Measurements from ENCODE around the gene KLF3. TPM values are rescaled to one million over a fixed set of nuclear protein-coding genes. Genes with fewer than 3 reads are reported as not detected.

KLF3 gene
- total RNA-seq, 1 experiment from 2014 or later, result 29.0 TPM

GRCh38 chr4:38619316-38619715 lies 44.7 kb upstream of the KLF3 start:
- Histone ChIP-seq H3K4ac (ENCODE audit: low read depth, low read length) (no peak overlapping the region), H4K5ac (ENCODE audit: insufficient read length, low read depth, low read length) (no peak overlapping the region), H3K9ac (ENCODE audit: extremely low read depth, insufficient read length, low read length) (no peak overlapping the region), H3K27ac (ENCODE audit: insufficient read length, low read depth, low read length) (no peak overlapping the region), H2BK5ac (ENCODE audit: insufficient read length, low read length) (no peak overlapping the region), H3K79me2 (ENCODE audit: insufficient read depth, low read length) (no peaks in the 10 kb centered on the region), H3K23me2 (ENCODE audit: insufficient read length, low read depth, low read length, poor library complexity, severe bottlenecking) (no peaks in the 10 kb centered on the region), H3K27me3 (ENCODE audit: insufficient read depth, low read length) (no peaks in the 10 kb centered on the region), H4K8ac (replicated peaks; ENCODE audit: insufficient read length, low read depth, low read length) (no peak overlapping the region), H2BK15ac (ENCODE audit: low read depth, low read length) (no peak overlapping the region), H2AK5ac (ENCODE audit: insufficient read length, low read length) (no peak overlapping the region), H3K56ac (ENCODE audit: insufficient read length, low read depth, low read length) (no peak overlapping the region), H3T11ph (ENCODE audit: low read length) (no peak overlapping the region), H2BK12ac (ENCODE audit: insufficient read length, low read depth, low read length) (no peak overlapping the region), H3K14ac (ENCODE audit: insufficient read depth, low read length) (no peak overlapping the region), H3K23ac (ENCODE audit: insufficient read length, low read depth, low read length) (no peak overlapping the region), H3K79me1 (ENCODE audit: insufficient read depth, low read depth, low read length, poor library complexity, severe bottlenecking) (no peaks in the 10 kb centered on the region), H3K4me1 (ENCODE audit: insufficient read depth, low read length) (no peaks in the 10 kb centered on the region), H3K4me2 (ENCODE audit: insufficient read depth, insufficient read length, low read length) (no peak overlapping the region), H4K20me1 (ENCODE audit: control insufficient read depth, insufficient read depth, insufficient read length) (no peaks in the 10 kb centered on the region), H2BK120ac (ENCODE audit: low read depth, low read length, poor library complexity, severe bottlenecking) (no peak overlapping the region), H3K18ac (ENCODE audit: insufficient read length, low read depth, low read length) (no peak overlapping the region), H2AFZ (ENCODE audit: low read length) (no peak overlapping the region), H4K91ac (ENCODE audit: insufficient read length, low read depth, low read length) (no peak overlapping the region), H3K9me3 (ENCODE audit: control insufficient read depth, low read depth, low read length) (no peaks in the 10 kb centered on the region), H2BK20ac (ENCODE audit: low read depth, low read length, poor library complexity, severe bottlenecking) (no peak overlapping the region)
- Mint-ChIP-seq H3K9me3 (no peaks in the 10 kb centered on the region), H3K36me3 (ENCODE audit: insufficient read depth in 1 of 3, low read depth in 3 of 3) (peaks cover 0 to 1% (median 0%) of the 10 kb centered on the region in 3 experiments; a peak in 2 of 7 replicates), H3K27ac (no peak overlapping the region), H3K4me3 (no peak overlapping the region), H3K27me3 (ENCODE audit: low read depth) (no peaks in the 10 kb centered on the region; the same call in 1 of the 2 replicates), H3K4me1 (peaks cover 4 to 9% of the 10 kb centered on the region in 2 experiments)
- WGBS (ENCODE audit: extremely low coverage, insufficient read length, low lambda C conversion rate), result no CpG with 5 or more reads among the region's 3 CpGs
- DNase-seq, result no peak
- no peak for TF ChIP-seq CTCF (conservative IDR thresholded peaks at IDR 0.05)
